Esophagus muscularis mucosa (tissue), 4 donors: ENCODE measurements around the gene XPO6. TPM values are rescaled to one million over a fixed set of nuclear protein-coding genes. Genes with fewer than 3 reads are reported as not detected.

Experiments
- DNase-seq: peaks from one replicate; pipeline ENCODE4 v3.0.0-alpha.2; 2017; ENCODE audit errors: extremely low spot score
- H3K27ac ChIP-seq, 4 donors: fragments of 200-600 bp; sonication (generic); replicated peaks in 1 of 4; 1 replicate in 3 of 4; 2 replicates in 1 of 4; pipeline ENCODE4 v1.5.1; 2016 to 2019; ENCODE audit warnings: mild to moderate bottlenecking in 1 of 4
- H3K27me3 ChIP-seq, 4 donors: fragments of 200-600 bp; sonication (generic); one replicate each; pipeline versions ENCODE4 v1.5.1 to v1.6.0; 2016 to 2019
- H3K36me3 ChIP-seq, 4 donors: fragments of 200-600 bp; sonication (generic); one replicate each; pipeline ENCODE4 v1.5.1; 2016 to 2019
- H3K4me1 ChIP-seq, 4 donors: fragments of 200-600 bp; sonication (generic); one replicate each; pipeline ENCODE4 v1.5.1; 2016 to 2019
- H3K4me3 ChIP-seq, 4 donors: fragments of 200-600 bp; sonication (generic); 1 replicate in 2 of 4; 2 replicates in 2 of 4; pipeline ENCODE4 v1.5.1; 2016 to 2019; ENCODE audit warnings: mild to moderate bottlenecking in 4 of 4, moderate library complexity in 1 of 4
- H3K9me3 ChIP-seq, 4 donors: fragments of 200-600 bp; sonication (generic); 1 replicate in 3 of 4; 2 replicates in 1 of 4; pipeline ENCODE4 v1.5.1; 2016 to 2019
- EP300 ChIP-seq: sonication (generic); formaldehyde crosslinking; IDR thresholded peaks from one replicate; pipeline ENCODE4 v1.6.1; 2017; ENCODE audit warnings: antibody characterized with exemption
- POLR2A ChIP-seq: fragments of 450-650 bp; IDR thresholded peaks from one replicate; pipeline ENCODE4 v1.6.1; 2017; ENCODE audit warnings: antibody characterized with exemption, moderate library complexity, mild to moderate bottlenecking, low read depth
- POLR2AphosphoS5 ChIP-seq, 2 donors: sonication (generic); formaldehyde crosslinking; IDR thresholded peaks; one replicate each; pipeline ENCODE4 v1.6.1; 2017; ENCODE audit warnings: antibody characterized with exemption in 2 of 2
- WGBS: methylation state at CpG from one replicate; pipeline ENCODE4 v1.1.5; 2018; 5-methylcytosine and 5-hydroxymethylcytosine counted together
- intact Hi-C: fragments of 100-400 bp; cut with DNase I; formaldehyde crosslinking; loops from one replicate; pipeline ENCODE4 v1.15.1; 2023
- small RNA-seq, 3 donors: library from RNA; depleted of rRNA; stranded (forward); fragments of <200 nt; gene quantifications; one replicate each; pipeline ENCODE3, GENCODE V24; 2016
- total RNA-seq, 4 donors: library from RNA; depleted of rRNA; stranded (reverse); fragments of >200 nt; gene quantifications; one replicate each; pipeline versions ENCODE4 v1.1.0 to v1.2.1, GENCODE V29; 2016
- TF ChIP-seq, protein P1 (sequence below), 3 experiments: fragments of 200-600 bp in 2 of 3; fragments of 450-650 bp in 1 of 3; sonication (generic) in 2 of 3; IDR thresholded peaks; one replicate each; pipeline ENCODE4 v1.5.1; 2017 to 2019; ENCODE audit warnings: antibody characterized with exemption in 3 of 3, mild to moderate bottlenecking in 2 of 3, moderate library complexity in 1 of 3

XPO6 gene
- total RNA-seq, 4 donors from 2014 or later = 39.0 to 68.3 (median 51.1) TPM

DNA sequence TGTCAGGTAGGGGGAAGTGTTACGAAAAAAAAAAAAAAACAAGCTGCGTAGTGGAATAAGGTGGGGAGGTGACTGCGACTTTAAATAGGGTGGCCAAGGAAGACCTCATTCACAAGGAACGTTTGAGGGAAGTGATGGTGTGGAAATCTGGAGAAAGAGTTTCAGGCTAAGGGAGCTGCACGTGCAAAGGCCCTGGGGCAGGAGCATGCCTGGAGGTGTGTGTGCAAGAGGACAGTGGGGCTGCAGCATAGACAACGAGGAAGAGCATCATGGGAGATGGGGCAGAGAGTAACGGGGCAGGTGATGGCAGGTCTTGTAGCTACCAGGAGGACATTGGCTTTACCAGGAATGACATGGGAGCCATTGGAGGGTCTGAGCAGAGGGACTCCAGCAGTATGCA lies 160.3 kb downstream of the XPO6 start:
- peaks cover 0 to 41% (median 0%) of the 10 kb centered on the region in 4 donors for H3K27me3 ChIP-seq
- H3K9me3 ChIP-seq = peaks cover 0 to 20% (median 6%) of the 10 kb centered on the region in 4 donors
- 77% methylated on average over 7 of the region's 7 CpGs for WGBS
- DNase-seq = no peak
- TF ChIP-seq, protein P1, sequence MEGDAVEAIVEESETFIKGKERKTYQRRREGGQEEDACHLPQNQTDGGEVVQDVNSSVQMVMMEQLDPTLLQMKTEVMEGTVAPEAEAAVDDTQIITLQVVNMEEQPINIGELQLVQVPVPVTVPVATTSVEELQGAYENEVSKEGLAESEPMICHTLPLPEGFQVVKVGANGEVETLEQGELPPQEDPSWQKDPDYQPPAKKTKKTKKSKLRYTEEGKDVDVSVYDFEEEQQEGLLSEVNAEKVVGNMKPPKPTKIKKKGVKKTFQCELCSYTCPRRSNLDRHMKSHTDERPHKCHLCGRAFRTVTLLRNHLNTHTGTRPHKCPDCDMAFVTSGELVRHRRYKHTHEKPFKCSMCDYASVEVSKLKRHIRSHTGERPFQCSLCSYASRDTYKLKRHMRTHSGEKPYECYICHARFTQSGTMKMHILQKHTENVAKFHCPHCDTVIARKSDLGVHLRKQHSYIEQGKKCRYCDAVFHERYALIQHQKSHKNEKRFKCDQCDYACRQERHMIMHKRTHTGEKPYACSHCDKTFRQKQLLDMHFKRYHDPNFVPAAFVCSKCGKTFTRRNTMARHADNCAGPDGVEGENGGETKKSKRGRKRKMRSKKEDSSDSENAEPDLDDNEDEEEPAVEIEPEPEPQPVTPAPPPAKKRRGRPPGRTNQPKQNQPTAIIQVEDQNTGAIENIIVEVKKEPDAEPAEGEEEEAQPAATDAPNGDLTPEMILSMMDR (IDR thresholded peaks at IDR 0.05) = no peak
- no peak for TF ChIP-seq EP300
- TF ChIP-seq POLR2AphosphoS5 (IDR thresholded peaks at IDR 0.05) = no peak
- TF ChIP-seq POLR2A = no peak
- no peak overlapping the region for H3K27ac ChIP-seq
- intact Hi-C loops = no loop called here
- no peak overlapping the region for H3K4me3 ChIP-seq
- no peaks in the 10 kb centered on the region for H3K4me1 ChIP-seq
- H3K36me3 ChIP-seq = no peaks in the 10 kb centered on the region

Small RNAs within 50 kb of the gene (small RNA-seq; reads per million reads assigned to genes)
- gene RF00402 = 0 reads per million in 3 donors
- 0 reads per million in 3 donors for gene RNY1P10

Other genes with a start within 250 kb of the XPO6 start
- under 1 TPM in 2 of 4 donors, not detected in 2; 0.19 to 0.83 TPM for gene GSG1L, start 148.3 kb downstream of the XPO6 start, total RNA-seq
- under 1 TPM; under 0.01 to 0.78 (median 0.17) TPM for gene SBK1, start 80.6 kb upstream of the XPO6 start, total RNA-seq
- 1 to 10 TPM in 2 of 4 donors, under 1 TPM in 1, not detected in 1; 0.58 to 3.3 (median 2.7) TPM for gene NPIPB6, start 151.5 kb upstream of the XPO6 start, total RNA-seq
- gene EIF3CL, start 191.9 kb upstream of the XPO6 start, total RNA-seq = 100 to 1,000 TPM; 113 to 225 (median 116) TPM